Measurements from ENCODE around the gene GJB6. TPM values are rescaled to one million over a fixed set of nuclear protein-coding genes. Genes with fewer than 3 reads are reported as not detected.
A peak's percentile ranks its signal among the peaks of the same experiment; 100 is the strongest.
"Not testable (repeated sequence)": the region's sequence is repeated elsewhere in the genome, so short reads cannot be mapped to it uniquely, and the experiment has no call there.

The GJB6 gene
- 1 to 10 TPM; 1.9 to 2.4 TPM for total RNA-seq

DNA sequence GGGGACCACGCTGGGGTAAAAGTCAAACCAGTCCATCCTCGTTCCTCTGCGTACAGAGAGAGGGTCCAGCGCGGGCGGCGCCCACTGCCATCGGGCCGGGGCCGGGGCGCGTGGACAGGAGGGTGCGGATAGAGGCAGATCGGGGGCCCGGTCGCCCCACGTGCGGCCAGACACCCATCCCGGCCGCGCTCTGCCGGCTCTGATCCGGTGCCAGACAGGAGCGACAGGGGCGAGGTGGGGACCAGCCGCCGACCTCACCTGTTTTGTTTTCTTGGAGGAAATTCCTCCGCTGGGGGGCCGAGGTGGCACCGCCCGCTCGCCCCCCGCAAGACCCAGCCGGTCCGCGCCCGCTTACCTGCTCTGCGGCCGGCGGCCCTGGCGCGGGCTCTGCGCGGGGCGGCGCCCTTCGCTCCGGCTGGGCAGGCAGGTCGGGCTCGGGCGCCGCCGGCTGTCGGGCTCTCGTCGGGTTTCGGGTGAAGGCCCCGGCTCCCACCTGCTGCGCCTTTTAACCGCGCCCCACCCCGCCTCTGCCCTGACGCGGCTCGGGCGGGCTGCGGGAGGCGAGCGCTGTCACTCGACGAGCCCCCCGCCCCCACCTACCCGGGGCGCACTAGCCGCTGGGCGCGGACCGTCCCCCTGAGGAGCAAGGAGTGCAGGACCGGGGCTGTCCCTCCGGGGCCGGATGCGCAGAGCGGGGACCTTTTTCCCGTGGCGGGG, at the start of gene GJB6:
Gene GJB6 (minus strand): TSS at position 481 of the 717 bp plus-strand sequence. CDS start 8,839 bp downstream, outside the sequence.
- ChIA-PET CTCF (no interaction called here), POLR2A (no interaction called here)
- intact Hi-C loops (cut with micrococcal nuclease) = no loop called here
- H3K27me3 Mint-ChIP-seq = peaks cover 38% of the 10 kb centered on the region
- peaks cover 8% of the 10 kb centered on the region for H3K4me1 Mint-ChIP-seq (ENCODE audit: low read depth)
- H3K27ac Mint-ChIP-seq = no peak within 1 kb of the TSS
- H3K4me3 Mint-ChIP-seq = peak within 1 kb of the TSS; percentile 73
- H3K36me3 Mint-ChIP-seq = no peaks in the 10 kb centered on the region
- H3K9me3 Mint-ChIP-seq = no peaks in the 10 kb centered on the region
- peak; percentile 36 for DNase-seq

DNA sequence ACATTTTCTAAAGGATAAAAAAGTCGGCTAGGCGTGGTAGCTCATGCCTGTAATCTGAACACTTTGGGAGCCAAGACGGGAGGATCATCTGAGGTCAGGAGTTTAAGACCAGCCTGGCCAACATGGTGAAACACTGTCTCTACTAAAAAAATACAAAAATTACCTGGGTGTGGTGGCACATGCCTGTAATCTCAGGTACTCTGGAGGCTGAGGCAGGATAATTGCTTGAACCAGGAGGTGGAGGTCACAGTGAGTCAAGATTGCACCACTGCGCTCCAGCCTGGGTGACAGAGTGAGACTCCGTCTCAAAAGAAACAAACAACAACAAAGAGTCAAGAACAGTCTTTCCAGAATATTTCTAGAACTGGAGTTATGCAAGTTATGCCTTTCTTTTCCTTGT, 44.8 kb upstream of the GJB6 start:
- CTCF ChIA-PET; POLR2A ChIA-PET; intact Hi-C loops (cut with micrococcal nuclease); DNase-seq; H3K4me3 Mint-ChIP-seq; H3K9me3 Mint-ChIP-seq; H3K4me1 Mint-ChIP-seq (ENCODE audit: low read depth); H3K27me3 Mint-ChIP-seq; H3K27ac Mint-ChIP-seq; H3K36me3 Mint-ChIP-seq: not testable (repeated sequence)

DNA sequence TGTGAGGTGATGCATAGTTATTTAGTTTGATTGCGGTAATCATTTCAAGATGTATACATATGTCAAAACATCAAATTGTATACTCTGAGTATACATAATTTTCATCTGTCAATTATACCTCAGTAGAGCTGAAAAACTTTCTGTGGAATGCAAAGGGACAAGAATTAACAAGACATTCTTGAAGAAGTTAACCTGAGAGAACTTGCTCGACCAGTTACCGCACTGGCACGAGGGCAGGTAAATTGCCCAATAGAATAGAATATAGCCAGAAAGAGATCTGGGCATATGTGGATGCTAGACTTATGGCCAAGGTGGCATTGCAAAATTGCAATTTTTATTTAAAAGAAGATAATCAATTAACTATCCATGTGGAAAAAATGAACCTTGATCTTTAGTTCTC, 42.3 kb upstream of the GJB6 start:
- H3K4me3 Mint-ChIP-seq = no peak overlapping the region
- no peak for DNase-seq
- H3K27me3 Mint-ChIP-seq = peaks cover 11% of the 10 kb centered on the region
- H3K36me3 Mint-ChIP-seq = no peaks in the 10 kb centered on the region
- H3K4me1 Mint-ChIP-seq (ENCODE audit: low read depth) = no peaks in the 10 kb centered on the region
- H3K27ac Mint-ChIP-seq = no peak overlapping the region
- POLR2A ChIA-PET = no interaction called here
- intact Hi-C loops (cut with micrococcal nuclease) = no loop called here
- H3K9me3 Mint-ChIP-seq = no peaks in the 10 kb centered on the region
- CTCF ChIA-PET = no interaction called here

DNA sequence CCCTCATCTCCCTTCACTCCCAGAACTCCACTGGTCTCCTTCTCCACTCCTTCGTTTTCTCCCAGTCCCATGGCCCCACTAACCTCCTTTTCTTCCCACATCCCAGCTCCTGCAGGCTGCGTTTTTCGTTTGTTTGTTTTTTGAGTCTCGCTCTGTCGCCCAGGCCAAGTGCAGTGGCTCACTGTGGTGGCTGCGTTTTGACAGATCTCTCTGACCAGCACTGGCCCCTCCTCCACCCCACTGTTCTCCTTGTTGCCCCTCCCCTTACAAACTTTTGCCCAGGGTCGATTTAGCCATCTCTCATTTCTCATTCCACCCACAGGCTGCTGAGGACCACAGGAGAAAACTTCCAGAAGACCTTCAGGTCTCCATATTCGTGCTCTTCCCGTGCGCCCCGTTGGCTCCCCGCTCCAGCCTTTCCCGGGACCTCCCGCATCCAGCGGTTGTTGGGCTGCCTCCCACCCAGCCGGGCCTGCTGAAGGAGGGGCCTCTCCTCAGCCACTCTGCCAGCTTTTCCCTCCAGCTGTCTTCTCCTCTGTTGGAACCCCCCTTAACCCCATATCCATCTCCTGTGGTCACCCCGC, 40.6 kb upstream of the GJB6 start:
- intact Hi-C loops (cut with micrococcal nuclease) = no loop called here
- POLR2A ChIA-PET = no interaction called here

DNA sequence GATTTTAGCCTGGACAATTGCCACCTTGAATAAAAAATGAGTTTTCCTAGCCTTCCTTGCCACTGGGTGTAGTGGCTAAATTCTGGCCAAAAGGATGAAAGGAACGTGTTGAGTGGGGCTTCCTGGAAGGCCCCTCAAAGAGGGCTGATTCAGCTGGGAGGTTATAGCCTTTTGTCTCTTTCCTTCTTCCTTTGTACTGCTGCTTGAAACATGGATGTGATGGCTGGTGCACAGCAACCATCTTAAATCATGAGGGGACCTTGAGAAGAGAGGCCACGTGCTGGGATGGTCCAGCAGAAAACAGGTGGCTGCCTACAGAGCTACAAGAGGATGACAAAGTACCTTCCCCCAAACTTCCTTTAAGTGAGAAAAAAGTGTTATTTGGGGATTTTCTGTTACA, 40.0 kb upstream of the GJB6 start:
- no peak for DNase-seq
- Mint-ChIP-seq H3K36me3 (no peaks in the 10 kb centered on the region), H3K9me3 (no peaks in the 10 kb centered on the region), H3K27me3 (peaks cover 11% of the 10 kb centered on the region), H3K4me1 (ENCODE audit: low read depth) (no peaks in the 10 kb centered on the region), H3K4me3 (no peak overlapping the region), H3K27ac (no peak overlapping the region)
- intact Hi-C loops (cut with micrococcal nuclease) = no loop called here
- POLR2A ChIA-PET = no interaction called here
- CTCF ChIA-PET = no interaction called here

More for the DNA sequence above, 40.6 kb upstream of the GJB6 start:
- Mint-ChIP-seq H3K9me3 (no peaks in the 10 kb centered on the region), H3K36me3 (no peaks in the 10 kb centered on the region), H3K4me3 (no peak overlapping the region), H3K27ac (no peak overlapping the region), H3K4me1 (ENCODE audit: low read depth) (no peaks in the 10 kb centered on the region), H3K27me3 (peaks cover 11% of the 10 kb centered on the region)
- CTCF ChIA-PET = no interaction called here
- no peak for DNase-seq

DNA sequence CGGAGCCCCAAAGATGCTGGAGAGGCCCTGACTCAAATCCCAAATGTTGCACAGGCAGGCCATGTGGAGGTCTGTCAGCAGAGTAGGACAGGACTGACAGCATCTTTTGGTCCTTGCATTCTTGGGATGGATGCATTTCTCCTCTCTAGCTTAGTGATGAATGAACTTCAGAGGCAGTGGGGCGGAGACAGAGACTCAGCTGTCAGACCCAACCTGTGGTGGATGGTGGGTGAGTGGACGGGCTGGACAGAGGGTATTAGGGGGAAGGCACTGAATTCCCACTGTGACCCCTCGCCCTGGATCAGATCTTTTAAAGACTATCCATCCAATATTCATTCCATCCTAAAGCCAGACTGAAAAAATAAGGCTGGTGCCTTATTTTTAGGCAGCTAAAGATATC, 39.3 kb upstream of the GJB6 start:
- intact Hi-C loops (cut with micrococcal nuclease) = no loop called here
- ChIA-PET CTCF (no interaction called here), POLR2A (no interaction called here)
- Mint-ChIP-seq H3K4me3 (no peak overlapping the region), H3K36me3 (no peaks in the 10 kb centered on the region), H3K4me1 (ENCODE audit: low read depth) (no peaks in the 10 kb centered on the region), H3K27me3 (peaks cover 11% of the 10 kb centered on the region), H3K27ac (no peak overlapping the region), H3K9me3 (no peaks in the 10 kb centered on the region)
- DNase-seq = no peak

DNA sequence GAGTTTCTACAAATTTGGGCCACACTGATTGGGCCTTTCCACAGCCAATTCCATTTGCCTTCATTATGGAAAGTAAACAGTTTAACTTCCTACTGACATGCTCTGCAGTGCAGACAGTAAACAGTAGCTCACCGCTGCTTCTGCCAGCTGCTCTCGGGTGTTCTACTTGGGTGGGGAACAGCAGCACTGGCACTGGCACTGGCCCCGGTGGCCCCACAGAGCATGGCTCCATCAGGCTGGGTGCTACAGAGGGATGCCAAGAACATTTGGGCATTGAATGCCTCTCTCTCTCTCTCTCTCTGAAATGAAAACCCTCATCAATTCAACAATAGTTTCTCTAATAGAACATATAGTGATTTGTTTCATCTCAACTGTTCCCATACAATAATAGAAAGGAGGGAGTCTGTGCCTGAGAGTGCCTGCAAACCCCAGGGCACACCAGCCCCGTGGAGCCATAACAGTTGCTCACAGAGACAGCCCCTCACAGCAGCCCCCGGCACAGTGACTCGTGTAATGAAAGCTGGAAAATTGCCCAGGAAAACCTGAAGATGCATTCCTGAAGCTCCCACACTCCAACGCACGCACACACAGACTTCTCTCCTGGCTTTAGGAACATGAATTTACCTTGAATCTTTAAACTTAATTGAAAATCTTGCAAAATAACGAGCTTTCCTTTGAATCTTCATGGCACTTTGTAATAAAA, 38.2 kb upstream of the GJB6 start:
- no peaks in the 10 kb centered on the region for H3K9me3 Mint-ChIP-seq
- CTCF ChIA-PET = no interaction called here
- H3K36me3 Mint-ChIP-seq = no peaks in the 10 kb centered on the region
- H3K27ac Mint-ChIP-seq = no peak overlapping the region
- POLR2A ChIA-PET = no interaction called here
- intact Hi-C loops (cut with micrococcal nuclease) = no loop called here
- H3K27me3 Mint-ChIP-seq = peaks cover 11% of the 10 kb centered on the region
- no peaks in the 10 kb centered on the region for H3K4me1 Mint-ChIP-seq (ENCODE audit: low read depth)
- DNase-seq = no peak
- no peak overlapping the region for H3K4me3 Mint-ChIP-seq

DNA sequence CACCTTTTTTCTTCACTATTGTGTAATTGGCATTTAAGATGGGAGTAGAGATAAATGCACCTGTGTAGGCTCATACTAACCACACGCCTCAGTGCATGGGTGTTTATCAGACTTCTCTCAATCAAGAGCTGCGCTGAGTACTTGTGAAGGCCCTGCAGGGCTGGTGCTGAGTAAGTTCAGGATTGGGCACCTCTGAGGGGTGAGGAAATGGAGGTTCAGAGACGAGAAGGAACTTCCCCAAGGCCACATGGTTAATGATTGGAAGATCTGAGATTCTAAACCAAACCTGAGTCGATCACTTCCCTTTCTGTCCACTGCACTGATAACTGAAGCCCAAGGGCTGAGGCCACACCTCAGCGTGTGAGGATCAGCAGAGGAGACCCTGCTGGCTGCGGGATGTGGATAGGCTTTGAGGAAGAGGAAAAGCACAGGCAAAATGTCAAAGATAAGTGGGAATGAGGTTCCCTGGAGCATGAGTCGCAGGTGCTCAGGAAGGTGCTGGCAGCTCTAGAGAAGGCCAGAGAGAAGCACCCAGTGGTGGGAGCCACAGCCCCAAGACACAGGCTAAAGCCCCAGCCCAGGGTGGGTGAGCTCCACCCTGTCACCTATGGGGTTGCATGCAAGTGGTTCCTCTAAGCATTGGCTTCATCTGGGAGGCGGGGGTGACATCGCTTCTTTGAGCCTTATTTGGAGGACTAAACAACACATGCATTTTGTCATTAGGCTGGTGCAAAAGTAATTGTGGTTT, 32.3 kb upstream of the GJB6 start:
- Mint-ChIP-seq H3K4me3 (no peak overlapping the region), H3K36me3 (no peaks in the 10 kb centered on the region), H3K27ac (no peak overlapping the region), H3K4me1 (ENCODE audit: low read depth) (peaks cover 10% of the 10 kb centered on the region), H3K9me3 (no peaks in the 10 kb centered on the region), H3K27me3 (no peaks in the 10 kb centered on the region)
- intact Hi-C loops (cut with micrococcal nuclease) = no loop called here
- POLR2A ChIA-PET = no interaction called here
- CTCF ChIA-PET = no interaction called here
- DNase-seq = peak; percentile 30

DNA sequence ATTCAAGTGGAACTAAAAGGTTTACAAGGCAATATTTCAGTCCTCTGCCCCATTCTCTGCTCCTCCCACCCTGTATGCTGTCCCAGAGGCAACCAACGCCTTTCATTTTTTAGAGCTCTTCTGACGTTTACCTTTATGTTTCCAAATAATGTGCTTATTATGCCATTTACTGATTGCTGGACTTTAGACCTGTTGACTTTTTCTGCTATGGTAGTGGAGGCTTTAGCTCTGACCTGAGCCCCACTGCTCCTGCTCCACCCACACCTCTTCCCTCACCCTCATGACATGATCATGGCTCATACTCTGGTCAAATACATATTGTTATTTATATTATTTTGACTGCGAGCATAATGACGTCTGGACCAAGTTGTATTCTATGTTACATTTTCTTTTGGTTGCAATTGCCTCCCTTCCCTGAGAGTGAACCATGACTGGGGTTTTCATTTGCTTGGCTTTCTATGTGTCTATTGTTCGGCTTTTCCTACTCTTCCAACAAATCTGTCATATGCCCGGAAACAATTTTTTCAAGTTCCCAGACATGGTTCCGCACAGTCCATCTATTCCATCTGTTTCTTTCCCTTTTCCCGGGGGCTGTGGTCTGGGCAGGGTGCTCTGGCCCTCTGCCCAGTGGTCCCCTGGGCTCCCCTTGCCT, 31.4 kb upstream of the GJB6 start:
- no peak overlapping the region for H3K27ac Mint-ChIP-seq
- ChIA-PET CTCF (interaction anchor here (0.6 kb wide), 1 partner anchor 631 kb away, joined by 3 read pairs; no protein-coding TSS in a partner anchor), POLR2A (no interaction called here)

DNA sequence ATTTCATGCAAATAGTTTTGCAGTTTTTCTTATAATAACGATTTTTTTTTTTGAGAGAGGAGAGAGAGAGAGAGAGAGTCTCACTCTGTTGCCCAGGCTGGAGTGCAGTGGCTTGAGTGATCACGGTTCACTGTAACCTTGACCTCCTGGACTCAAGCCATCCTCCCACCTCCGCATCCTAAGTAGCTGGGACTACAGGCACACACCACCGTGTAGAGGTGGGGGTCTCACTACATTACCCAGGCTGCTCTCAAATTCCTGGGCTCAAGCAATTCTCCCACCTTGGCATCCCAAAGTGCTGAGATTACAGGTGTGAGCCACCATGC, 26.8 kb upstream of the GJB6 start:
- H3K36me3 Mint-ChIP-seq = no peaks in the 10 kb centered on the region

More for the DNA sequence above, 31.4 kb upstream of the GJB6 start:
- Mint-ChIP-seq H3K27me3 (no peaks in the 10 kb centered on the region), H3K36me3 (no peaks in the 10 kb centered on the region), H3K9me3 (no peaks in the 10 kb centered on the region), H3K4me3 (no peak overlapping the region), H3K4me1 (ENCODE audit: low read depth) (peaks cover 10% of the 10 kb centered on the region)
- DNase-seq = no peak
- intact Hi-C loops (cut with micrococcal nuclease) = no loop called here

DNA sequence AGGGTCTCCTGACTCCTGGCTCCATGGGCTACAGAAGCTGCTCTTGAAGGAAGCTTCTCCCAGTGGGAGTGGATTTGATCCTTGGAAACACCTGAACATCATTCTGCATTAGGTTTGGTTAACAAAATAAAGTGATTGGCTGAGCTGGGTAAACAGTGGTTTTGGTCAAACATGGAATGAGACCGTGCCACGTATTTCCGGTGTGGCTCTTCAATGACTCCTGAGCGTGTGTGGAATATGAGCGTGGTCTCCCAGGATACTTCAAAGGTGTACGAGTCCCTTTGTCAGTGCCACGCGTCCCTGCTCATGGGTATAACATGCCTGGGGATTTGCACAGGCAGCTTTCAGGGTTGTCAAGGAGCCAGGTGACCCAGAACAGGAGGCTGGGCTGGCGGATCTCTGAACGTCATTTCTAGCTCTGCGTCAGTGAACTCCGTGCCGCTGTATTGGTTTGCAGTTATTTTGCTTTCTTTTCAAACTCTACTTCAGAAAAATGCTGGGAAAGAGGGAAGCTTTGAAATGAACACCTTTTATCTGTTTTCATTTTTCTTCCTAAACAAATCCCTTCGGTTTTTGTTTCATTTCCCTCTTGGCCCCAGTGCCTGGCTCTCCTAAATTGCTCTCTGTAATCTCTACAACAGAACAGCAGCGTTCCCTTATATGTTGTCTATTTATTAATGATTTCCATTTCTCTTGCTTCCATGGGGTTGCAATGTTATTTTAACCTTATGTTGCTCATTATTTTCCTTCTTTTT, 26.3 kb upstream of the GJB6 start:
- intact Hi-C loops (cut with micrococcal nuclease) = no loop called here
- no peaks in the 10 kb centered on the region for H3K4me1 Mint-ChIP-seq (ENCODE audit: low read depth)

More for the DNA sequence above, 26.8 kb upstream of the GJB6 start:
- Mint-ChIP-seq H3K4me3 (no peak overlapping the region), H3K4me1 (ENCODE audit: low read depth) (peaks cover 4% of the 10 kb centered on the region), H3K27me3 (no peaks in the 10 kb centered on the region), H3K9me3 (no peaks in the 10 kb centered on the region), H3K27ac (no peak overlapping the region)
- ChIA-PET CTCF (no interaction called here), POLR2A (no interaction called here)
- intact Hi-C loops (cut with micrococcal nuclease) = no loop called here
- no peak for DNase-seq

DNA sequence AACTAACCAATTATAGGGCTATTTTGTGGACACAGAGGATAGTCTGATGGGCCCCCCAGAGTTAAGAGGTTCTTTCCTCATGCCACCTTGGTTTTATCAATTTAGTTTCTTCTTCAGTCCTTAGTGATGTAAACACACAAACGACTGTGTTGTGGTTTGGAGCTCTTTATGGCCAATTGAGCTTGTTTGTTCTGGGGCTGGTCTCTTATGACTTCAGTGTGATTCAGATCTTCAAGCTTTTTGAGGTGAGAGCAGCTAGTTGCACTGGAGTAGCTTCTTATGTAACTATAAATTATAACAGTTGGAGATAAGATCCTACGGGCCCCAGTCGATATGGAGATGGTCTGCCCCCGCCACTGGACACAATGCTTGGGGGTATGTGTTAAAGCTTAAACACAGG, 22.0 kb upstream of the GJB6 start:
- H3K27ac Mint-ChIP-seq = no peak overlapping the region
- no peak for DNase-seq
- CTCF ChIA-PET = no interaction called here
- no peaks in the 10 kb centered on the region for H3K36me3 Mint-ChIP-seq
- H3K4me3 Mint-ChIP-seq = no peak overlapping the region
- no peaks in the 10 kb centered on the region for H3K9me3 Mint-ChIP-seq
- no peaks in the 10 kb centered on the region for H3K4me1 Mint-ChIP-seq (ENCODE audit: low read depth)
- POLR2A ChIA-PET = no interaction called here
- H3K27me3 Mint-ChIP-seq = no peaks in the 10 kb centered on the region
- intact Hi-C loops (cut with micrococcal nuclease) = no loop called here

More for the DNA sequence above, 26.3 kb upstream of the GJB6 start:
- Mint-ChIP-seq H3K27ac (no peak overlapping the region), H3K4me3 (no peak overlapping the region), H3K27me3 (no peaks in the 10 kb centered on the region), H3K9me3 (no peaks in the 10 kb centered on the region), H3K36me3 (no peaks in the 10 kb centered on the region)
- DNase-seq = no peak
- ChIA-PET CTCF (no interaction called here), POLR2A (no interaction called here)

Data from activated CD4-positive, alpha-beta memory T cell treated with anti-CD3 and anti-CD28 coated beads for 36 hours (primary cell).